Activated CD4-positive, alpha-beta T cell treated with anti-CD3 and anti-CD28 coated beads, Interleukin-2, amount 10 ng/mL, durations not matched to agents 24 days and 14 days (primary cell): Measurements from ENCODE around the gene PGAP3. TPM values are rescaled to one million over a fixed set of nuclear protein-coding genes. Genes with fewer than 3 reads are reported as not detected.

Experiments used
- DNase-seq: peaks from one replicate; pipeline ENCODE4 v3.0.0; 2022
- H3K27ac Mint-ChIP-seq: one replicate; pipeline ENCODE4 v1.8.0; 2022; ENCODE audit warnings: mild to moderate bottlenecking, mixed read lengths
- H3K27me3 Mint-ChIP-seq: one replicate; pipeline ENCODE4 v1.8.0; 2022; ENCODE audit warnings: mixed read lengths
- H3K36me3 Mint-ChIP-seq: one replicate; pipeline ENCODE4 v1.8.0; 2022; ENCODE audit warnings: low read depth, mild to moderate bottlenecking, mixed read lengths
- H3K4me1 Mint-ChIP-seq: one replicate; pipeline ENCODE4 v1.8.0; 2021; ENCODE audit warnings: mixed read lengths
- H3K4me3 Mint-ChIP-seq: one replicate; pipeline ENCODE4 v1.8.0; 2022; ENCODE audit warnings: mild to moderate bottlenecking, moderate library complexity, mixed read lengths
- H3K9me3 Mint-ChIP-seq: one replicate; pipeline ENCODE4 v1.8.0; 2021; ENCODE audit warnings: mixed read lengths
- intact Hi-C: fragments of 100-400 bp; cut with micrococcal nuclease; formaldehyde crosslinking; loops from one replicate; pipeline ENCODE4 v1.15.1; 2023
- total RNA-seq: library from RNA; stranded (reverse); gene quantifications from 2 replicates; pipeline ENCODE4 v1.2.3, GENCODE V29; 2022

PGAP3 gene
- total RNA-seq, 1 donor from 2014 or later: 13.5 TPM

GRCh38 chr17:39675390-39676082, 12.3 kb downstream of the PGAP3 start:
- Mint-ChIP-seq H3K27me3 (peaks cover 5% of the 10 kb centered on the region), H3K36me3 (peaks cover 16% of the 10 kb centered on the region), H3K4me1 (peaks cover 48% of the 10 kb centered on the region), H3K9me3 (no peaks in the 10 kb centered on the region), H3K4me3 (peak overlapping the region; percentile 56), H3K27ac (peak overlapping the region; percentile 83)
- intact Hi-C loops: no loop called here
- no peak for DNase-seq

DNA sequence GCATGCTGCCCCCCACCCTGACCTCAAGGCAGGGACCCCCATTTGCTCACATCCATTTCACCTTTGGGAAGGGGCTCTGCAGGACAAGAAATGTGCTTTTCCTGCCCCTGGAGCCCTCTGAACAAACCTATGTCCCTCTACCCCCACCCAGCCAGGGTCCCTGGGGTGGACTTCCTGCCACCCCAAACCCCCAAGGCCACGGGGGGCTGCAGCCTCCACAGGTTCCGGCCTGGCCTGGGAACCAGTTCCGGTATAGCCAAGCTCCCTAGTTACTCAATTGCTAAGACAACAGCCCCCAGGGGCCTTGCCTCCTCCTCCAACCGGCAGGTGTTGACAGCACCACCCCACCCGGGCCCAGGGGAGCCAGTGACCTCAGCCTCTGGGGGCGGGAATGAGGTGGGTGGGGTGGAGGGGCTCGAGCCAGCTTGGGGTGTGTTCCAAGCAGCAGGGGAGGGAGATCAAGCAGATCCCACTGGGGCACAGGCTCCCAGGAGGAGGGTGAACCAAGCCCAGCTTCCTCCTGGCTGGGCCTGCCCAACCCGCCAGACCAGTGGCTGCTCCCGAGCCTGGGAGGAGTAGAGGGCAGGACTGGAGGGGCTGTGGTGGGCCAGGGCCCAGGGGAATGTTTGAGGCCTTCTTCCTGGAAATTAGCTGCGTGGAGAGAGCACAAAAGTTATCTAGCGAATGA, 13.0 kb downstream of the PGAP3 start:
- Mint-ChIP-seq H3K4me1 (peaks cover 44% of the 10 kb centered on the region), H3K9me3 (no peaks in the 10 kb centered on the region), H3K27ac (no peak overlapping the region)

GRCh38 chr17:39674179-39674578, 13.7 kb downstream of the PGAP3 start:
- peaks cover 11% of the 10 kb centered on the region for H3K27me3 Mint-ChIP-seq
- intact Hi-C loops: no loop called here
- H3K4me1 Mint-ChIP-seq: peaks cover 37% of the 10 kb centered on the region
- no peak overlapping the region for H3K27ac Mint-ChIP-seq
- peaks cover 7% of the 10 kb centered on the region for H3K36me3 Mint-ChIP-seq
- no peak overlapping the region for H3K4me3 Mint-ChIP-seq
- no peak for DNase-seq
- no peaks in the 10 kb centered on the region for H3K9me3 Mint-ChIP-seq

More for the DNA sequence above, 13.0 kb downstream of the PGAP3 start:
- peaks cover 7% of the 10 kb centered on the region for H3K27me3 Mint-ChIP-seq
- no peak for DNase-seq
- H3K36me3 Mint-ChIP-seq: peaks cover 12% of the 10 kb centered on the region
- intact Hi-C loops: no loop called here
- H3K4me3 Mint-ChIP-seq: no peak overlapping the region

DNA sequence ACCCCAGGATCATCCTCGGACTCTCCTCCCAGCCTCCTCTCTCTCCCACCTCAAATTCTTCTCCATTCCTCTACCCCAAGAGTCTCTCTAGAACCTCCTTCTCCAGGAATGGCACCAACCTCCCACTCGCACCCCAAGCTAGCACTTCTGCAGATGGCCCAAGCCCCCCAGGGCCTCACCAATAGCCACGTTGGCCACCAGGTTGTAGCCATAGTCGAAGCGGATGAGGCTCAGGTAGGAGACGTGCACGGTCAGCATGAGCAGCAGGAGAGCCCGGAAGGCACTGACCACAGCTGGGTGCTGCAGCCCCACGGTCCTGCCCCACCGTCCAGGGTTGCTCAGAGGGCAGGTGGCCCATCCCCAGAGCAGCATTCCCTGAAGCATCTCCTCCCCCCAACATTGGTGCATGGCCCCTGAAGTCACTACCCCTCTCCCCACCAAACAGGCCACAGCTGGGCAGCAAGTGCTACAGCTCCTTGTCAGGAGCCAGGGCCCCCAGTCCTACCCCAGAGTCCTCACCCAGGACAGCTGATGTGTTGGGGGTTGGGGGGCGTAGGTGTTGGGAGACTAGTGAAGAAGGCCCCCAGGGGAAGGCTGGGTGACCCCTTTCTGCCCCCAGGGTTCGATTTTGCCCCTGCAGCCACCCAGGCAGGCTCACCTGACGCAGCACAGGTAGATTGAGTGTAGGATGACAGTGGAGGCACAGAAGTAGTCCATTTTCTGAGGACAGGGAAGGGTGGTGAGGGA, 14.3 kb downstream of the PGAP3 start:
- no peak overlapping the region for H3K27ac Mint-ChIP-seq
- no peak for DNase-seq
- H3K36me3 Mint-ChIP-seq: peaks cover 6% of the 10 kb centered on the region
- H3K4me1 Mint-ChIP-seq: peaks cover 33% of the 10 kb centered on the region
- intact Hi-C loops: no loop called here
- no peak overlapping the region for H3K4me3 Mint-ChIP-seq
- no peaks in the 10 kb centered on the region for H3K9me3 Mint-ChIP-seq
- peaks cover 15% of the 10 kb centered on the region for H3K27me3 Mint-ChIP-seq

DNA sequence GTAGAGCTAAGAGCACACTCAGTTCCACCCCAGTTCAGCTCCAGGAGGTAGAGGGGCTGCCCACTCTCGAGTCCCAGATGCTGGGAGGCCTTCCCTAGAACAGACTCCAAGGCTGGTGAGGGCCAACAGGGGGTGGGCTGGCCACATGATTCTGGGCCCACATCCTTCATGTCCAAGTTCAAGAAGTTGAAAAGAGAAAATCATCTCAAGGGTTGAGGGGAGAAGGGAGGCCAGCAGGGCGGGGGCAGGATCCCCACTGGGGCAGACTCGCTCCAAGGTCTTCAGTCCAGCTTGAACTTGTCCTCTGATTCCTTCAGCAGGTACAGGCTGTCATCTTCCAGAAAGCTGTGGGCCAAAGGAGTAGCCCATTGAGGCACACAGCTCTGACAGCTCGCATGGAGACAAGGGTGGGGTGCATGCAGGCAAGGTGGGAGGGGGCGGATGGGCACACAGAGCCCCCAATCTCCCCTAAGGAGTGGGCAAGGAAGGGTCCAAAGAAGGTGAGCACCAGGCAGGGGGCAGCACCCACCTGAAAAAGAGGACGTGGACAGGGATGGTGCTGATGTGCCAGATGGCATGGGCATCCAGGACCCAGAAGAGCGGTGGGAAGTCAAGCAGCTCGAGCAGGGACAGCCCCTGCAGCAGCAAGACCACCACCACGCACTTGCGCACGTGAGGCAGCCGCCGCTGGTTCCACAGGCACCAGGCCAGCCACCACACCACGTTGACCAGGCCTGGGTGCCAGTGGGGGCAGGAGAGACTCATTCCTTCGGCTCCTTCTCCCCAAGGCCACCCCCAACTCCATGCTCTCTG, 15.1 kb downstream of the PGAP3 start:
- no peak for DNase-seq
- intact Hi-C loops: no loop called here
- Mint-ChIP-seq H3K4me1 (peaks cover 28% of the 10 kb centered on the region), H3K9me3 (no peaks in the 10 kb centered on the region), H3K27ac (no peak overlapping the region), H3K4me3 (no peak overlapping the region), H3K36me3 (peaks cover 6% of the 10 kb centered on the region), H3K27me3 (peaks cover 20% of the 10 kb centered on the region)

GRCh38 chr17:39671651-39672521, 16.0 kb downstream of the PGAP3 start:
- Mint-ChIP-seq H3K27ac (no peak overlapping the region), H3K36me3 (no peaks in the 10 kb centered on the region), H3K27me3 (peaks cover 23% of the 10 kb centered on the region), H3K4me1 (peaks cover 22% of the 10 kb centered on the region), H3K4me3 (no peak overlapping the region), H3K9me3 (no peaks in the 10 kb centered on the region)
- no peak for DNase-seq
- intact Hi-C loops: no loop called here

GRCh38 chr17:39670746-39671145, 17.1 kb downstream of the PGAP3 start:
- Mint-ChIP-seq H3K4me1 (peaks cover 12% of the 10 kb centered on the region), H3K27ac (no peak overlapping the region), H3K36me3 (no peaks in the 10 kb centered on the region), H3K4me3 (no peak overlapping the region), H3K9me3 (no peaks in the 10 kb centered on the region), H3K27me3 (peaks cover 32% of the 10 kb centered on the region)
- intact Hi-C loops: no loop called here
- no peak for DNase-seq

DNA sequence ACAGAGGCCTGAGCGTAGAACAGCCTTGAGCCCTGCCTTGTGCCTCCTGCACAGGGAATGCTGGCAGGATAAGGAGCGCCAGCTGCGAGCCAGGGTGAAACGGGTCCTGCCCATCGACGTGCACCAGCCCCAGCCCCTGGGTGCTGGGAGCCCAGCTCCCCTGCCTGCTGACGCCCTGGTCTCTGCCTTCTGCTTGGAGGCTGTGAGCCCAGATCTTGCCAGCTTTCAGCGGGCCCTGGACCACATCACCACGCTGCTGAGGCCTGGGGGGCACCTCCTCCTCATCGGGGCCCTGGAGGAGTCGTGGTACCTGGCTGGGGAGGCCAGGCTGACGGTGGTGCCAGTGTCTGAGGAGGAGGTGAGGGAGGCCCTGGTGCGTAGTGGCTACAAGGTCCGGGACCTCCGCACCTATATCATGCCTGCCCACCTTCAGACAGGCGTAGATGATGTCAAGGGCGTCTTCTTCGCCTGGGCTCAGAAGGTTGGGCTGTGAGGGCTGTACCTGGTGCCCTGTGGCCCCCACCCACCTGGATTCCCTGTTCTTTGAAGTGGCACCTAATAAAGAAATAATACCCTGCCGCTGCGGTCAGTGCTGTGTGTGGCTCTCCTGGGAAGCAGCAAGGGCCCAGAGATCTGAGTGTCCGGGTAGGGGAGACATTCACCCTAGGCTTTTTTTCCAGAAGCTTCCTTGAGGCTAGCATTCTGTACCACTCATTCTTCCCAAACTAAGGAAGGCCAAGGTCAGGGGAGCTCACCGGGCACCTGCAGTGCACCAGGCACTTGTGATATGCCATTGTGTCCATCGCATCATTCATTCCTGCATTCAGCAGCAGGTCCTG, 17.7 kb downstream of the PGAP3 start:
- peaks cover 32% of the 10 kb centered on the region for H3K27me3 Mint-ChIP-seq
- H3K9me3 Mint-ChIP-seq: no peaks in the 10 kb centered on the region
- intact Hi-C loops: no loop called here

DNA sequence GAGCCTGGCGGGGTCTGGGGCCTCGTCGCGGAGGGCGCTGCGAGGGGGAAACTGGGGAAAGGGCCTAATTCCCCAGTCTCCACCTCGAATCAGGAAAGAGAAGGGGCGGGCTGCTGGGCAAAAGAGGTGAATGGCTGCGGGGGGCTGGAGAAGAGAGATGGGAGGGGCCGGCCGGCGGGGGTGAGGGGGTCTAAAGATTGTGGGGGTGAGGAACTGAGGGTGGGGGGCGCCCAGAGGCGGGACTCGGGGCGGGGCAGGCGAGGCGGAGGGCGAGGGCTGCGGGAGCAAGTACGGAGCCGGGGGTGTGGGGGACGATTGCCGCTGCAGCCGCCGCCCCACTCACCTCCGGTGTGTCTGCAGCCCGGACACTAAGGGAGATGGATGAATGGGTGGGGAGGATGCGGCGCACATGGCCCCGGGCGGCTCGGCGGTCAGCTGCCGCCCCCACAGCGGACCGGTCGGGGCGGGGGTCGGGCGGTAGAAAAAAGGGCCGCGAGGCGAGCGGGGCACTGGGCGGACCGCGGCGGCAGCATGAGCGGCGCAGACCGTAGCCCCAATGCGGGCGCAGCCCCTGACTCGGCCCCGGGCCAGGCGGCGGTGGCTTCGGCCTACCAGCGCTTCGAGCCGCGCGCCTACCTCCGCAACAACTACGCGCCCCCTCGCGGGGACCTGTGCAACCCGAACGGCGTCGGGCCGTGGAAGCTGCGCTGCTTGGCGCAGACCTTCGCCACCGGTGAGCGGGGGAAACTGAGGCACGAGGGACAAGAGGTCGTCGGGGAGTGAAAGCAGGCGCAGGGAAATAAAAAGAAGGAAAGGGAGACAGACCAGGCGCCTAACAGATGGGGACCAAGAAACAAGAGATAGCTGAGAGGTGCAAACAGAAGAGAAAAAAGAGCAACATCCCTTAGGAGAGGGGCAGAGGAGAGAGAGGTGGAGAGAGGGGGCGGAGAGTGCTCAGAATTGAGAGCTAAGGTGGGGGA, 19.6 kb downstream of the PGAP3 start, which contains the start of gene PNMT:
PNMT (plus strand) TSS at position 509 of the 980 bp plus-strand sequence; CDS start at position 532, 23 bp downstream.
- Mint-ChIP-seq H3K9me3 (no peaks in the 10 kb centered on the region), H3K27me3 (peaks cover 32% of the 10 kb centered on the region), H3K4me1 (peaks cover 8% of the 10 kb centered on the region), H3K4me3 (peak within 1 kb of the TSS; percentile 73), H3K27ac (no peak within 1 kb of the TSS), H3K36me3 (peaks cover under 1% of the 10 kb centered on the region)
- intact Hi-C loops: no loop called here
- DNase-seq: peak; percentile 91

More for the DNA sequence above, 17.7 kb downstream of the PGAP3 start:
- Mint-ChIP-seq H3K4me3 (no peak overlapping the region), H3K4me1 (peaks cover 8% of the 10 kb centered on the region), H3K36me3 (no peaks in the 10 kb centered on the region), H3K27ac (no peak overlapping the region)
- DNase-seq: no peak

GRCh38 chr17:39667262-39667944, 20.5 kb downstream of the PGAP3 start:
- no peaks in the 10 kb centered on the region for H3K9me3 Mint-ChIP-seq
- H3K27ac Mint-ChIP-seq: no peak overlapping the region
- peaks cover 32% of the 10 kb centered on the region for H3K27me3 Mint-ChIP-seq
- H3K36me3 Mint-ChIP-seq: peaks cover 1% of the 10 kb centered on the region
- intact Hi-C loops: no loop called here
- H3K4me1 Mint-ChIP-seq: peaks cover 8% of the 10 kb centered on the region
- no peak for DNase-seq
- peak overlapping the region; percentile 73 for H3K4me3 Mint-ChIP-seq
